Left lung (tissue), 10 donors: Measurements from ENCODE around the gene PUM1. TPM values are rescaled to one million over a fixed set of nuclear protein-coding genes. Genes with fewer than 3 reads are reported as not detected.

Experiments used
- ATAC-seq: fragments of 200-7000 bp; cut with Tn5 transposase; one replicate; pipeline ENCODE4 v1.9.1; 2020; ENCODE audit warnings: moderate library complexity
- DNase-seq, 4 donors: peaks; one replicate each; pipeline ENCODE4 v3.0.0-alpha.2; 2013 to 2020
- H3K27ac ChIP-seq, 2 donors: fragments of 200-600 bp; sonication (generic) in 1 of 2; one replicate each; pipeline versions ENCODE4 v1.5.0 to v1.8.0; 2020 to 2021
- H3K27me3 ChIP-seq, 2 donors: fragments of 200-600 bp; sonication (generic) in 1 of 2; one replicate each; pipeline versions ENCODE4 v1.5.0 to v1.8.0; 2020 to 2021
- H3K36me3 ChIP-seq, 2 donors: fragments of 200-600 bp; sonication (generic) in 1 of 2; one replicate each; pipeline versions ENCODE4 v1.5.0 to v1.8.0; 2020 to 2021
- H3K4me1 ChIP-seq, 2 donors: fragments of 200-600 bp; one replicate each; pipeline ENCODE4 v1.8.0; 2021
- H3K4me3 ChIP-seq, 2 donors: fragments of 200-600 bp; sonication (generic) in 1 of 2; one replicate each; pipeline versions ENCODE4 v1.5.0 to v1.8.0; 2020 to 2021; ENCODE audit warnings: mild to moderate bottlenecking in 1 of 2
- H3K9me3 ChIP-seq, 2 donors: fragments of 200-600 bp; sonication (generic) in 1 of 2; one replicate each; pipeline versions ENCODE4 v1.5.0 to v1.8.0; 2020 to 2021
- CTCF ChIP-seq, 2 donors: fragments of 200-600 bp; sonication (generic) in 1 of 2; IDR thresholded peaks; one replicate each; pipeline versions ENCODE4 v1.5.0 to v1.8.0; 2021; ENCODE audit warnings: antibody characterized with exemption in 2 of 2
- intact Hi-C, 2 donors: fragments of 100-400 bp; cut with DNase I; formaldehyde crosslinking; loops; one replicate each; pipeline versions ENCODE4 v1.11.2 to v1.14.2; 2022
- polyA plus RNA-seq, 6 donors: library from polyadenylated mRNA; unstranded; fragments of 120-200 nt; gene quantifications; one replicate each; pipeline ENCODE4 v1.2.1, GENCODE V29; 2013; ENCODE audit not compliant: insufficient read length in 6 of 6
- total RNA-seq, 2 donors: library from RNA; stranded (reverse); fragmentation: NEBNext Ultra II Directional; extraction: Animal tissue kit (Norgen Biotek cat#: 25700); gene quantifications; one replicate each; pipeline ENCODE4 v1.2.1, GENCODE V29; 2021
- donor health status: DM: no; HTN: yes; CAD: no.
- donor health status: DM: no; HTN: no; CAD: no.

PUM1 gene
- total and polyA plus RNA-seq, 8 donors = 96.7 to 125 (median 108) TPM

GRCh38 chr1:31082385-31082784 lies 16.9 kb upstream of the PUM1 start:
- Histone ChIP-seq H3K4me3 (no peak overlapping the region), H3K27me3 (no peaks in the 10 kb centered on the region), H3K4me1 (no peaks in the 10 kb centered on the region), H3K9me3 (no peaks in the 10 kb centered on the region), H3K27ac (no peak overlapping the region), H3K36me3 (no peaks in the 10 kb centered on the region)
- no peak for DNase-seq
- intact Hi-C loops = no loop called here
- TF ChIP-seq CTCF (IDR thresholded peaks at IDR 0.05) = no peak
- no peak for ATAC-seq

GRCh38 chr1:31073044-31073443 lies 7.5 kb upstream of the PUM1 start:
- Histone ChIP-seq H3K27ac (no peak overlapping the region), H3K9me3 (no peaks in the 10 kb centered on the region), H3K36me3 (no peaks in the 10 kb centered on the region), H3K27me3 (no peaks in the 10 kb centered on the region), H3K4me1 (no peaks in the 10 kb centered on the region), H3K4me3 (no peak overlapping the region)
- intact Hi-C loops = no loop called here
- no peak for DNase-seq
- ATAC-seq = no peak
- no peak for TF ChIP-seq CTCF (IDR thresholded peaks at IDR 0.05)

- Histone ChIP-seq H3K27me3 (no peaks in the 10 kb centered on the region), H3K9me3 (no peaks in the 10 kb centered on the region), H3K36me3 (no peaks in the 10 kb centered on the region), H3K4me1 (no peaks in the 10 kb centered on the region), H3K4me3 (no peak overlapping the region), H3K27ac (no peak overlapping the region)
- TF ChIP-seq CTCF (IDR thresholded peaks at IDR 0.05) = no peak
- ATAC-seq = no peak
- no peak for DNase-seq
- intact Hi-C loops = no loop called here
Observed at GRCh38 chr1:31072304-31072746, 6.8 kb upstream of the PUM1 start.

- ATAC-seq = no peak
- Histone ChIP-seq H3K27me3 (no peaks in the 10 kb centered on the region), H3K27ac (no peak overlapping the region), H3K4me1 (peaks cover 0 to 6% of the 10 kb centered on the region in 2 donors), H3K4me3 (no peak overlapping the region), H3K9me3 (no peaks in the 10 kb centered on the region), H3K36me3 (no peaks in the 10 kb centered on the region)
- intact Hi-C loops = no loop called here
- DNase-seq = no peak
- TF ChIP-seq CTCF (IDR thresholded peaks at IDR 0.05) = no peak
Observed at GRCh38 chr1:31069392-31069791, 3.9 kb upstream of the PUM1 start.

DNA sequence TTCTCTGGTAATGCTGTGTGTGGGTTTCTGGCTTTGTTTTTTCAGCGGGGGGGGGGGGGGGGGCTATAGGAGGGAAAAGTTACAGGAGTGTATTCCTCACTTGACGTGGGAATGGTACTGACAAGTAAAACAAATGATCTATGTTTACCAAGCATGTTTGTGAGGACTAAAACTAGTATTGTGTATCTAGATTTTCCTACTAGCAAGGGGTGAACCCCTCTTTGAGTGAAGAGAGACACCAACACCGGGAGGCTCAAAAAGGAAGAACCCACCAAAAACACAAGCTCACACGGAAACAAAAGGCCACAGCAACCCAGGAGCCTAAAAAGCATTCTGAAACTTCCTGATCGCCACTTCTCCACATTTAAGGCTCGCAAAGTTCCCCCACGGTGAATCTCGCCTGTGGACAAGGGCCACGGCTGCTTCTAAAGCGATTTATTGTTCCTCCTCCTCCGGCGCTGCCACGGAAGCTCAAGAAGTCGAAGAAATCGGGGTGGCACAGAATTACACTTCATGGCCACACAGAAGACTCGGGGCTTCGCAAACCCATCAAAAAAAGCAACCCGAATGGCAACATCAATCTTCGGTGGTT lies 703 bp downstream of the PUM1 start:
- Histone ChIP-seq H3K36me3 (no peaks in the 10 kb centered on the region), H3K4me3 (peak overlapping the region; percentile 64 to 66), H3K4me1 (peaks cover 10 to 46% of the 10 kb centered on the region in 2 donors), H3K27ac (peak overlapping the region; percentile 91 to 98), H3K27me3 (no peaks in the 10 kb centered on the region), H3K9me3 (no peaks in the 10 kb centered on the region)
- DNase-seq = no peak
- no peak for TF ChIP-seq CTCF (IDR thresholded peaks at IDR 0.05)
- ATAC-seq = peak; percentile 2
- intact Hi-C loops = no loop called here
